Activated CD8-positive, alpha-beta memory T cell treated with anti-CD3 and anti-CD28 coated beads for 48 hours (primary cell): ENCODE data around the gene BPNT1.
"Not testable (repeated sequence)": the region's sequence is repeated elsewhere in the genome, so short reads cannot be mapped to it uniquely, and the experiment has no call there.

Source experiments
- DNase-seq, 3 experiments: peaks; one replicate each; pipeline ENCODE4 v3.0.0-alpha.2; 2020; ENCODE audit warnings: low read depth in 2 of 3, low spot score in 2 of 3

The BPNT1 gene

GRCh38 chr1:220084460-220084859 lies 5.1 kb downstream of the BPNT1 start:
- DNase-seq = no peak

- DNase-seq = no peak
These were observed 11.7 kb downstream of the BPNT1 start for GRCh38 chr1:220077887-220078286.

DNA sequence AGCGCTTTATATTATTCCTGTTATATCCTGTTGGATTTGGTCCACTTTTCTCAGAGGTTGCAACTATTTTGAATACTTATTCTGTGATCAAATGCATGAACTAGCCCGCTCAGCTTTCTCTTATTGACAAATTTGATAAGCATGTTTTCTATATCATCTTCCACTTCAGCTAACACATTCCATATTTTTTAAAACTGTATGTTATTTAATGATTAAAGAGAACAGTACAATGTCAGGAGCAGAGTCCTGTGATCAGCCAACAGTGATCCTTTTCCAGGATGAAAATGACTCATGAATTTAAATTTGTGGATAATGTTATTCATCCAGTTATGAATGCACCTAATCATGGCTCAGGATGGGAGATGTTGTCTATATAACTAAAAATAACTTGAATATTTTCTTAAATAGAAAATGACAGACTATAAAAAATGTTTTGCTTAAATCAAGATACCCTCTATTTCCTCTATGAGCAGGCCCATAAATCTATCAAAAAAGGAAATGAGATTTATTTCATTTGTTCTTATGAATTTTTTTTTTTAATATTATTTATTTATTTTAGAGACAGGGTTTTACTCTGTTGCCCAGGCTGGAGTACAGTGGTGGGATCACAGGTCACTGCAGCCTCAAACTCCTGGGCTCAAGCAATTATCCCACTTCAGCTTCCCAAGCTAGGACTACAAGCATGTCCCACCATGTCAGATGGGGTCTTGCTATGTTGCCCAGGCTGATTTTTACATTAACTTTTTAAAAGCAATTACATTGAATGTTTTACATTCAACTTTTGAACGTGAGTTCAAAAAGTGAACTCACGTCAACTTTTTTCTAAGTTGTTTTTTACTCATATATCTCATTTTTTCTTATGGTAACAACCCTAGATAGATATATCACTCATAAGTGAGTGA lies 12.5 kb downstream of the BPNT1 start:
- no peak for DNase-seq

DNA sequence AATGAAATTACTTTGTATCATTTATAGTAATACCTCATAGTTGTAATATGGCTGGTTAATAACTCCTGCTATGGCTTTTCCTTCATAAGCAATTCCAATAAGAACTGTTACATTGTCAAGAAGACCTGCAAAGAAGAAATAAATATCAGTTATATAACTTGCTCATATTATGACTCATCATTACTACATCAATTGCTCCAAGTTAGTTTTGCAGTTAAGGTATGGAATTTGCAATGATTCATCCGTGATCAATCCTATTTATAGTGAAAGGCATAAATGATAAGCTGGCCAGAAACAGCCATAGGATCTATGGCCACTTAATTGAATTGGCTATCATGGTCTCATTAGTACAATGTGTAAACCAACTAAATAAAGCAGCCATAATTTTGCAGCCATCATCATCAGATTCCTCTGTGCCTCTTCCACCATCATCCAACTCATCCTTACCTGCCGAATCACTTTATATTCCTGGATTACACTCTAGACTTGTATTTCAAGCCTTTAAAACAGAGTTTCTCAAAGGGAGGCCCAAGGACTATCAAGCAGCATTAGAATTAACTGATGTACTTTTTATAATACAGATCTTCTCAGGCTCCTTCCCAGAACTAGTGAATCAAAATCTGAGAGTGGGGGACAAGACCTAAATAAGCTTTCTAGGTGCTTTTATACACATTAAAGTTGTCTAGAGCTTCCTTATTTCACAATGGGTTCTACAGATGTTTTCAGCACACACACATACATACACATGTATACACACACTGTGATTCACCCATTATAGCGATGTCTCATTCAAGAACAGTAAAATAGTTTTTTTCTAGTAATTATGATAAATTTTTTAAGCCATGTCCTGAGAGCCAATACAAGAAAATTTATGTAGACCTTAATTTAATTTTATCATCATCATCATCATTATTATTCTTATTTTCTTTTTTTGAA lies 22.1 kb downstream of the BPNT1 start:
- no peak for DNase-seq

DNA sequence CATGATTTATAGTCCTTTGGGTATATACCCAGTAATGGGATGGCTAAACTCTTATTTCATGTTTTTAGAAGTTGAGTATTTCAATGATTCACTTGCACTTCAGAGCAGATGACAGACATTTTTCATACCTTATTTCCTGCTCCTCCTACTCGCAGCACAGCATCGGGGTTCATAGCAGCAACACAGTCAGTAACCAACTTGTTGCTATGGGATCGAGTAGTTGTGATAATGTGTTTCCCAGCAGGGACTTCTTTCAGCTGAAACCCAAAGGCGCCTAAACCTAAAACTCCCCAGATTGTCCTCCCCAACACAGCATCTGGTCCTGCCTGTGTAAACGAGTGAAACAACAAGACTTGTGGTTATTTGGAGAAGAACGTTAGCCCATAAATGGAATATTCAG lies 27.0 kb downstream of the BPNT1 start:
- DNase-seq = no peak

GRCh38 chr1:220060876-220061275 lies 28.7 kb downstream of the BPNT1 start:
- no peak for DNase-seq

DNA sequence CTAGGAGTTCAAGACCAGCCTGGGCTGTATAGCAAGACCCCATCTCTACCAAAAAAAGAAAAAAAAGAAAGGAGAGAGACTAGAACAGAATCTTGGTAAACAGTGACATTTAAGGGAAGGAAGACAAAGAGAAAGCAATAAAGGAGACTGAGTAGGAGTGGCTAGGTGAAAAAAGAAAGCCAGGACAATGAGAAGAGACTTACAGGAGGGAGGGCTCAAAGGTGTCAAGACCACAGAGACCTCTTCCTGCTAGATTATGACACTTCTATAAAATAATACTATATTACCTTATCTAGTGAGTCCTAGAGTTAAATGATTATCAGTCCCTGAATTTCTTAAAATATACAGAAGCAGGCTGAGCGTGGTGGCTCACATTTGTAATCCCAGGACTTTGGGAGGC lies 33.2 kb downstream of the BPNT1 start:
- DNase-seq = no peak

GRCh38 chr1:220046052-220046930 lies 43.3 kb downstream of the BPNT1 start, which contains the start of gene EPRS1:
EPRS1 (minus strand) TSS chr1:220046505; CDS start chr1:220046388, 117 bp downstream.
- DNase-seq = peak; percentile 58 to 87 (median 84)

DNA sequence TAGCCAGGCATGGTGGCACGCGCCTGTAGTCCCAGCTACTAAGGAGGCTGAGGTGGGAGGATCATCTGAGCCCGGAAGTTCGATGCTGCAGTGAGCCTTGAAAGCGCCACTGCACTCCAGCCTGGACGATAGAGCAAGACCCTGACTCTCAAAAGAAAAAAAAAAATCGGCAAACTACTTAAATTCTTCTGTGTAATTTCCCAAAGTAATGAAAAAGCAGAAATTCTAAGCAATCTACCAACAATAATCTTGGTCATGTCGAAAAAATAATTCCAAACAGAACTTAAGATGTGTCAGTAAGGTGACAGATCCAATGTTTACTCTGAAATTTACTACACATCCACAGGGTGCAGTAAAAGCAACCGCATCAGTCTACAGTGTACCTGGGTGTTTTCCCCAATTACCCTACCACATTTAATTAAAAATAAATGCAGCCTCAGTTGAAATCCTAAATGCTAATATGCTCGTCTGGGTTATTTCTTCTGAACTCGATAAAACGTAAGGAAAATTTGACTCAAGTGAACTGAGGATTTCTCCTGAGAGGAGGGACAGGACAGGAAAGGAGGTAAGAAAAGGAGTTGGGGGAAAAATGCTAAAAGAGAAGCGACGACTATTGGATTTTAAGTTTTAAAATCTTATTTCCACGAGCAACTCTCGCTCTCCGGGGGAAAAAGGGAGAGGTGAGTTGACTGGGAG lies 44.1 kb downstream of the BPNT1 start:
- no peak for DNase-seq

DNA sequence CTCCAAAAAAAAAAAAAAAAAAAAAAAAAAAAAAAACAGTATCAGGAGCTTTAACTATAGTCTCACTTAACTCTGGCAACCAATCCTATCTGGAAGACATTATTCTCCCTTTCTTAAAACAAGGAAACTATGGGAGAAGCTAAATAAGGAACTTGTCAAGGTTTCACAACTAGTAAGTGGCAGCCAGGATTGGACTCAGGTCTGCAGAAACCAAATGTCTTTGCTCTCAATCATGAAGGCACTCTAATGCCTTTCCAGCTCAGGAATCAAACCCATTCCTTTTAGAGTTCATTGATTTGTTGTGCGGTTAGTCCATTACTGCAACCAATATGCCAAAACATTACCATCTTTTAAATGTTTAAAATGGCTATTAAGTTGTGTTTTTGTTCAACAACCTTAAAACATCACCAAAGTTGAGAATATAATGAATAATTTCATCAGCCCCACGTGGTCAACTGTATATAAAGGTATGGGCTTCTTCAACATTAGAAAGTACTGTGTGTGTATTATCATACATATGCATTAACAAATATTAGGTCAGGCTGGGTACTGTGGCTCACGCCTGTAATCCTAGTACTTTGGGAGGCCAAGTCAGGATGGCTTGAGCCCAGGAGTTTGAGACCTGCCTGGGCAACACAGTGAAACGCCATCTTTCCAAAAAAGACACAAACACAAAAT lies 44.8 kb downstream of the BPNT1 start:
- no peak for DNase-seq

DNA sequence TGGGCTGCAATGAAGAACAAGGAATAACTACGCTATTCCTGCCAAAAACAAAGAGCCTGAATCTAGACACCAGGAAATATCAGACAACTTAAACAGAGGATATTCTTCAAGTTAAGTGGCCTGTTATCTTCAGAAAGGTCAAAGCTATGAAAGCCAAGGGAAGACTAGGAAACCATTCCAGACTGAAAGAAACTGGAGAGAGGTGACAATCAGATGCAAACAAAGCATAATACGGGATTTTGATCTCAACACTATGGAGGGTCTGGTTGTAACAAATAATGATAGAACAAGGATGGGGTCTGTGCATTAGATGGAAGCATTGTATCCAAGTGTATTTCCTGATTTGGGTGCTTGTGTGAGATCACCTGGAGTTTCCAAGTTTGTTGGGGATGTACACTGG lies 45.9 kb downstream of the BPNT1 start:
- no peak for DNase-seq

GRCh38 chr1:220040028-220040596 lies 49.5 kb downstream of the BPNT1 start:
- DNase-seq = no peak

DNA sequence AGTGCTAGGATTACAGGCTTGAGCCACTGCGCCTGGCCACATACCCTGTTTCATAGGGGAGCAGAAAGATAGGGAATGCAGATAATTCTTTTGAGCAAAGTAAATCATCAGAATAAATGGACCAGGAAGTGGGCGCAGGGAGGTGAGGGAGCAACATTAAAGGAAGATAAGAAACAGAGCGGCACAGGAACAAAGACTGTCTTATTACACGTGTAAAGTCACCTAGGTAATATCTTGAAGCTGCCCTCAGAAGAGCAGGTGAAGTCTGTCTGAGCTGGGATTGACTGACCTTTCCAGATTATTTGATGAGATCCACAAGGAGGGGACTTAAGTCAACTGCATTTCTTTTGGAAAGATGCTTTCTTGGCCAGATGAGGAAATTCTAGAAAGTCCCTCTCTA lies 50.9 kb downstream of the BPNT1 start:
- no peak for DNase-seq

- DNase-seq = not testable (repeated sequence)
These were observed 51.8 kb downstream of the BPNT1 start for GRCh38 chr1:220037810-220038209.

- DNase-seq = no peak
These were observed 56.7 kb downstream of the BPNT1 start for GRCh38 chr1:220032911-220033310.

DNA sequence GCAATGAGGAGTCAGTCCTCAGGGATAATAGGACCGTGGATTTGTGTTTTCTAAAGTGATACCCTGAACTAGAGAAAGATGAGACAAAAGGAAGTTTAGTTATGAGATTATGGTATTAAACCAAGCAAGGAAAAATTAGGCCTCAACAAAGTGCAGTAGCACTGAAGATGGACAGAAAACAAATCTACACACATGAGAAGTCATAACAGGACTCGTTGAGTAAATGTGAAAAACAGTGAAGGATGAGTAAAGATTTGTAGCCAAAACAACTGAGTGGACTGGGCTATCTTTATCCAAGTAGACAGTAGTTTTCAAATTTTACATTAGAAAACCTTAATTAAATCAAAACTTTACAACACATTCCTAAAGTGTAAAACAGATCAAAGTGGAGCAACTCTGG lies 58.3 kb downstream of the BPNT1 start:
- no peak for DNase-seq

DNA sequence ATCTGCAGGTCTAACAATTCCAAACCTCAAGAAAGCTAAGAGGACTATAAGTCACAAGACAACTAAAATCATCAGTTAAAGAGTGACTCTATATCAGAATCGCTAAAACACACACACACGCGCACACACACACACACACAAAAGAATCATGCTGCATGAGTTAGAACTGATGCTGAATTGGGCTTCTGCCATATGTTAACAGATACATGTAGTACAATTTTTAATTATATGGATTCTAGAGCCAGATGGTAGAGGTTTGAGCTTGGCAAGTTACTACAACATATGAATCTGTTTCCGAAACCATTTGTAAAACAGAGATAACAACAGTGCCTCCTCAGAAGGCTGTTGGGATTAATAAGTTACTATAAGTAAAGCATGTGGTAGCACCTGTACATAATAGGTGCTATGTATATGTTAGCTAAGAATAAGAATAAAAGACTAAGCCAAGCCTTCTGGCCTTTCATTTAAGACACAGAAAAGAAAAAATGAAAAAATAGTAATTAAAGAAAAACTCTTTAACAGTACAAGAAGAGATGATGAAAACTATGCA lies 61.2 kb downstream of the BPNT1 start:
- DNase-seq = no peak

GRCh38 chr1:220019071-220019470 lies 70.5 kb downstream of the BPNT1 start:
- no peak for DNase-seq

DNA sequence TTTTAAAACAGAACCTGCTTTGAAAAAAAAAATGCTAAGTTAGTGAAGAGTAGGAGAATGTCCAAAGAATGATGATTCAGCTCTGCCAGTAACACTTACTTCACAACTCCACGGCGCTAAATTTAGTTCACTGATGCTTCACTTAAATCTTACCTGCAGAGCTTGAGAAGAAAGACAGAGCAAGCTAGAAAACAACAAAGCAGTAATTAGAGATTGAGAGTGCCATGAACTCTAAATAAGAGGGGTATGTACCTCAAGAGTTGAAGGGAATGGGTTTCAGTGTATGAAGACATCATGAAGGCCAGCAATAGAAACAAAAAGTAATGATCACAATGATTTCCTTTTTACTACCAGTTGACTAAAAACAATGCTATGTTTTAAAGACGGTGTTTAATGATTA lies 76.1 kb downstream of the BPNT1 start:
- DNase-seq = no peak
